ENCODE measurements around the gene MAGEF1. TPM values are rescaled to one million over a fixed set of nuclear protein-coding genes. Genes with fewer than 3 reads are reported as not detected.

Gene MAGEF1
- total RNA-seq, 1 experiment from 2014 or later: 31.9 TPM

DNA sequence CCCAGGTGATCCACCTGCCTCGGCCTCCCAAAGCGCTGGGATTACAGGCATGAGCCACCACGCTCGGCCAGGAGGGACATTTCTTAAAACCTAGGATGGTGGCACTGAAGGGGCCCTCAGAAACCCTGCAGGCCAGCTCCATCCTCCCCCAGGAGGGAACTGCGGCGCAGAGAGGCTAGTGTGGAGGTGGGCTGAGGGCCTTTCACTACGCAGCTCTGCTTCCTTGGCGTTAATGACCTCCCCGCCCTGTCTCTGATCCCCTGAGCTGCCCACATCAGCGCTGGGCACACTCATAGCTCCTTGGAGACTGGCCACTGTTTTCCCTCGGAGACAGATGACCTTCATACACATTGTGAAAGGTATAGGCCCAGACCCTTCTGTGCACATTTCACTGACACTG is 46.2 kb upstream of the MAGEF1 start:
- Histone ChIP-seq H2AFZ (ENCODE audit: low read length) (no peak overlapping the region), H3K4me1 (ENCODE audit: insufficient read depth, low read length) (peaks cover 8% of the 10 kb centered on the region; the same call in 1 of the 2 replicates), H3K23me2 (ENCODE audit: insufficient read length, low read depth, low read length, poor library complexity, severe bottlenecking) (no peaks in the 10 kb centered on the region), H3K4me2 (ENCODE audit: insufficient read depth, insufficient read length, low read length) (no peak overlapping the region), H3K79me1 (ENCODE audit: insufficient read depth, low read depth, low read length, poor library complexity, severe bottlenecking) (no peaks in the 10 kb centered on the region), H3K14ac (ENCODE audit: insufficient read depth, low read length) (no peak overlapping the region), H3K9me3 (ENCODE audit: control insufficient read depth, low read depth, low read length) (no peaks in the 10 kb centered on the region), H4K5ac (ENCODE audit: insufficient read length, low read depth, low read length) (no peak overlapping the region), H2BK120ac (ENCODE audit: low read depth, low read length, poor library complexity, severe bottlenecking) (no peak overlapping the region), H4K91ac (ENCODE audit: insufficient read length, low read depth, low read length) (no peak overlapping the region), H2AK5ac (ENCODE audit: insufficient read length, low read length) (no peak overlapping the region), H4K20me1 (ENCODE audit: control insufficient read depth, insufficient read depth, insufficient read length) (peaks cover 2% of the 10 kb centered on the region), H3K18ac (ENCODE audit: insufficient read length, low read depth, low read length) (no peak overlapping the region), H3K79me2 (ENCODE audit: insufficient read depth, low read length) (no peaks in the 10 kb centered on the region), H3K23ac (ENCODE audit: insufficient read length, low read depth, low read length) (no peak overlapping the region), H3K9ac (ENCODE audit: extremely low read depth, insufficient read length, low read length) (no peak overlapping the region), H2BK12ac (ENCODE audit: insufficient read length, low read depth, low read length) (no peak overlapping the region), H2BK20ac (ENCODE audit: low read depth, low read length, poor library complexity, severe bottlenecking) (no peak overlapping the region), H3K4ac (ENCODE audit: low read depth, low read length) (no peak overlapping the region), H3K56ac (ENCODE audit: insufficient read length, low read depth, low read length) (no peak overlapping the region), H2BK15ac (ENCODE audit: low read depth, low read length) (no peak overlapping the region), H3T11ph (ENCODE audit: low read length) (no peak overlapping the region), H4K8ac (replicated peaks; ENCODE audit: insufficient read length, low read depth, low read length) (no peak overlapping the region), H3K27me3 (ENCODE audit: insufficient read depth, low read length) (no peaks in the 10 kb centered on the region), H2BK5ac (ENCODE audit: insufficient read length, low read length) (no peak overlapping the region), H3K27ac (ENCODE audit: insufficient read length, low read depth, low read length) (no peak overlapping the region)
- TF ChIP-seq, protein P1, sequence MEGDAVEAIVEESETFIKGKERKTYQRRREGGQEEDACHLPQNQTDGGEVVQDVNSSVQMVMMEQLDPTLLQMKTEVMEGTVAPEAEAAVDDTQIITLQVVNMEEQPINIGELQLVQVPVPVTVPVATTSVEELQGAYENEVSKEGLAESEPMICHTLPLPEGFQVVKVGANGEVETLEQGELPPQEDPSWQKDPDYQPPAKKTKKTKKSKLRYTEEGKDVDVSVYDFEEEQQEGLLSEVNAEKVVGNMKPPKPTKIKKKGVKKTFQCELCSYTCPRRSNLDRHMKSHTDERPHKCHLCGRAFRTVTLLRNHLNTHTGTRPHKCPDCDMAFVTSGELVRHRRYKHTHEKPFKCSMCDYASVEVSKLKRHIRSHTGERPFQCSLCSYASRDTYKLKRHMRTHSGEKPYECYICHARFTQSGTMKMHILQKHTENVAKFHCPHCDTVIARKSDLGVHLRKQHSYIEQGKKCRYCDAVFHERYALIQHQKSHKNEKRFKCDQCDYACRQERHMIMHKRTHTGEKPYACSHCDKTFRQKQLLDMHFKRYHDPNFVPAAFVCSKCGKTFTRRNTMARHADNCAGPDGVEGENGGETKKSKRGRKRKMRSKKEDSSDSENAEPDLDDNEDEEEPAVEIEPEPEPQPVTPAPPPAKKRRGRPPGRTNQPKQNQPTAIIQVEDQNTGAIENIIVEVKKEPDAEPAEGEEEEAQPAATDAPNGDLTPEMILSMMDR (conservative IDR thresholded peaks at IDR 0.05): no peak
- peaks cover 13% of the 10 kb centered on the region for H3K27me3 Mint-ChIP-seq (ENCODE audit: low read depth)
- H3K4me1 Mint-ChIP-seq: peaks cover 28 to 40% of the 10 kb centered on the region in 2 experiments
- H3K4me3 Mint-ChIP-seq: no peak overlapping the region
- H3K9me3 Mint-ChIP-seq: peaks cover 2 to 4% of the 10 kb centered on the region in 2 experiments; a peak in 2 of 5 replicates
- DNase-seq: no peak
- H3K36me3 Mint-ChIP-seq (ENCODE audit: insufficient read depth in 1 of 3, low read depth in 3 of 3): no peaks in the 10 kb centered on the region
- no CpG with 5 or more reads among the region's 11 CpGs for WGBS (ENCODE audit: extremely low coverage, insufficient read length, low lambda C conversion rate)
- H3K27ac Mint-ChIP-seq: no peak overlapping the region
